HG03045 (cell line): ENCODE results near the gene PAN2.
"Not testable (repeated sequence)": the region's sequence is repeated elsewhere in the genome, so short reads cannot be mapped to it uniquely, and the experiment has no call there.

ENCODE experiments used
- ATAC-seq: cut with Tn5 transposase; IDR thresholded peaks from one replicate; pipeline ENCODE4 v1.9.1; 2021; ENCODE audit warnings: mild to moderate bottlenecking, moderate library complexity; ENCODE audit not compliant: unreplicated experiment

PAN2 gene

DNA sequence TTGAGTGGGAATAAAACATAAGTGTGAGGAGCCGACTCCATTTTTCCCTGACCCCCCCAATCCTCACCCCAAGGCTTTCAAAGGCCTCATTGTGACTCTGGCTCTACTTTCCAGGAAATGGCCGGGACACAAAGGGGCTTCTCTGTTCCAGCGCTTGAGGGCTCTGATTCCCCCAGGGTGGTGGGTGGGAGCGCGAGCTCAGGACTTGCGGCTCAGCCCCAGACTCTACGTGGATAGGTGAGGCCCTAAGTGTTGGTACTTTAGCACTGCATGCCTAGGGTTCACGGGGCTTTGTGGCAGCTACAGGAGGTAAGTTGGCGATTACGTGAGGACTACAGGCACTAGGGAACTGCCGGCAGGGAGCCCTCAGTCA lies 18.6 kb downstream of the PAN2 start:
- ATAC-seq = no peak

DNA sequence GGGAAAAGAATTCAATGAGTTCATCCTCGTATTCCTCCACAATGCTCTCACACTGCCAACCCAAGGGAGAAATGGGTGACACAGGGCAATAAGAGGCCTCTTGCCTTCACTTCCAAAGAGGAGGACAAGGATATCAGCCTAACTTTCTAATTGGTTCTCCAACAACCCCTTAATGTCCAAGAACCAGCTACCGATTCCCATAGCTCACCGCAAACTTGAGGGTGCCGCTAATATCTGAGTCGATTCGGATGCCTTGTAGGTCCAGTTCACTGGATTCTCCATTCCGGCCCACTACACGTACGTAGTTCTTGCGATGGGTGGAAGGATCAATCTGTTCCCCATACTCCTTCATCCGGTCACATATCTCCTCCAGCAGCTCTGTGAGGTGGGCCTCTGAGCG lies 22.8 kb downstream of the PAN2 start:
- no peak for ATAC-seq

DNA sequence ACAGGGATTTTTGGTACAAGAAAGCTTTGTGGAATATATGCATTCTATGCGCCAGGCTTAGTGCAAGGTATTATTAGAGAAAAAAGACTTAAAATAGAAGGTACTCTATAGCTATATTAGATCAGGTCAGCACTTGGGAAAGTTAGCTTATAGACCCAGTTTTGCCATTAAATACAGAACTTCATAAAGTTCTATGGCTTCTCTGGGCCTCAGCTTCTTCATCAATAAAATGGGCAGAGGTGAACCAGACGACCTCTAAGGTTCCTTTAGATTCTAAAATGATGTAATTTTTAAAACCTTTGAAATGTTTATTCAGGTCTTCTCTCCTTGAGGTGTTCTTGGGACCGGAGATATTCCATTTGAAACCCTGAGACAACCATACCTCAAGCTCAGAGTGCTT lies 25.1 kb downstream of the PAN2 start:
- no peak for ATAC-seq

DNA sequence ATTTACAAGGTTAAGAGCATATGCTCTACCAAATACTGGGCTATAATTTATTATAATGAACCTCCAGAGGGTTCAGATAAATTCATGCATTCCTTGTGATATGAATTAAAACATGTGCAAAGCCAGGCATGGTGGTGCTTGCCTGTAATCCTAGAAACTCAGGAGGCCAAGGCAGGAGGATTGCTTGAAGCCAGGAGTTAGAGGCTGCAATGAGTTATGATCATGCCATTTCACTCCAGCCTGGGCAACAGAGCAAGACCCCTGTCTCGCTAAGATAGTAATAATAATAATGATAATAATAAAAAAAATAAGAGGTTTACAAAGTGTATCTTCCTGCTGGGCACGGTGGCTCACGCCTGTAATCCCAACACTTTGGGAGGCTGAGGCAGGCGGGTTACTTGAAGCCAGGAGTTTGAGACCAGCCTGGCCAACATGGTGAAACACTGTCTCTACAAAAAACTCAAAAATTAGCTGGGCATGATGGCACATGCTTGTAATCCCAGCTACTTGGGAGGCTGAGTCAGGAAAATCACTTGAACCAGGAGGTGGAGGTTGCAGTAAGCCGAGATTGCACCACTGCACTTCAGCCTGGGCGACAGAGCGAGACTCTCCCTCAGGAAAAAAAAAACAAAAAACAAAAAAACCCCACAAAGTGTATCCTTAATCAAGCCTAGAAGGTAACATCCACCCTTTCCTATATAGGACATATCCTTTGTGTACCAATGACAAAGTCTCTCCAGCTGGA lies 26.4 kb downstream of the PAN2 start:
- no peak for ATAC-seq

DNA sequence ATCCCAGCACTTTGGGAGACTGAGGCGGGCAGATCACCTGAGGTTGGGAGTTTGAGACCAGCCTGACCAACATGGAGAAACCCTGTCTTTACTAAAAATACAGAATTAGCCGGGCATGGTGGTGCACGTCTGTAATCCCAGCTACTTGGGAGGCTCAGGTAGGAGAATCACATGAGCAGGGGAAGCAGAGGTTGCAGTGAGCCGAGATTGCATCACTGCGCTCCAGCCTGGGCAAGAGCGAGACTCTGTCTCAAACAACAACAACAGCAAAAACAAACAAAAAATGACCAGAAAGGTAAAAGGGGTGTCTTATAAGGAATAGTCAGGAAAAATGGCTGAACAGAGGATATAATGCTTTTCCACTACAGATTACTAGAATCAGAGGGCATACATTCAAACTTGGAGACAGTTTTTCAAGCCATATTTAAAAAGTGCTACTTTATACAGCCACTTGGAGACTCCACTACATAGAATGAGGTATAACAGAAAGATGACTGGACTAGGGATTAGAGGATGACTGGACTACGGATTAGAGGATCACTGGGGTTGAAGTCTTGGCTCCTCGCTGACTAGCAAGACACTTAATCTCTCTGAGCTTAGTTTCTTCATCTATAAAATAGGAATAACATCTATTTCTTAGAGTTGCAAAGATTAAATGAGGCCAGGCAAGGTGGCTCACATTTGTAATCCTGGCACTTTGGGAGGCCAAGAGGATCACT lies 28.8 kb downstream of the PAN2 start:
- ATAC-seq = no peak

DNA sequence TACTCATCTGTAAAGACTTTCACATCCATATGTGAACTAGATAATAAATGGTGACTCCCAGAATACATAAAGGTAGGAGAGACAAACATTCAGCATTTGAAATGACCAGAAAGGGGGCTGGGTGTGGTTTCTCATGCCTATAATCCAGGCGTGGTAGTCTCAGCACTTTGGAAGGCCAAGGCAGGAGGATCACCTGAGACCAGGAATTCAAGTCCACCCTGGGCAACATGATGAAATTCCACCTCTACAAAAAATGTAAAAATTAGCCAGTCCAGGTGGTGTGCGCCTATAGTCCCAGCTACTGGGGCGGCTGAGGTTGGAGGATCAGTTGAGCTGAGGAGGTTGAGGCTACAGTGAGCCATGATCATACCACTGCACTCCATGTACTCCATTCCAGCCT lies 29.5 kb downstream of the PAN2 start:
- no peak for ATAC-seq

DNA sequence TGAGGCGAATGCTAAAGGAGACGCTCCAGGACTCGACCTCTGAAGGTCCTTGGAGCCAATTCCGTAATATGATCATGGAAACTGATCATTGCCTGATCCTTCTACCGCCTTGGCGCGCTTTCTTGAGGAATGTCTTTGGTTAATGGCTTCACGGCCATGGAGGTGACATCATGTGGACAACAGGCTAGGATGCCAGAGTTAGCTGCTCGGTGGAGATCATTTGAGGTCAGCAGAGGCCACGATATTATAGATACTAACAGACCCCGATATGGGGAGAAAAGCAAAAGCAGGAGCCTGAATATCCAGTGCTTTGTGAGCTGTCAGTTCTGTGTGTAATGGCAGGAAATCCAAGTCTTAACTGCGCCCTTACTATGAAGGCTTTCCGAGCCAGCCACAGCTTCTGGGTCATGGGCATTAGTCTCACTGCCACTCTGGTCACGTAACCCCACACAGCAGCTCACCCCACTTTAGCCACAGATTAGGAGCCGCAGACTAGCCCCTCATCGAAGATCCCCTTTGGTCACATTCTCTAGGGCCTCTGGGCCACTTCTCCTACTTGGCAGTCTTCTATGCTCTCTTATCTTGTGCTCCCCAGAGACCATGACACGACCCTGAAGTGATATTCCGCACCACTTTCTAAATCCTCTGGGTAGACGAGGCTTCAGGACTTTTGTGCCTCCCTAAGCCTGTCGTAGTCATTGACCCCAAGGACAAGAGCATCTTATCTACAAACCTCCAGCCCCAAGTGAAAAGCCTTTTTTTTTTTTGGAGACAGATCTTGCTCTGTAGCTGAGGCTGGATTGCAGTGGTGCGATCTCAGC lies 32.9 kb downstream of the PAN2 start:
- ATAC-seq = no peak

DNA sequence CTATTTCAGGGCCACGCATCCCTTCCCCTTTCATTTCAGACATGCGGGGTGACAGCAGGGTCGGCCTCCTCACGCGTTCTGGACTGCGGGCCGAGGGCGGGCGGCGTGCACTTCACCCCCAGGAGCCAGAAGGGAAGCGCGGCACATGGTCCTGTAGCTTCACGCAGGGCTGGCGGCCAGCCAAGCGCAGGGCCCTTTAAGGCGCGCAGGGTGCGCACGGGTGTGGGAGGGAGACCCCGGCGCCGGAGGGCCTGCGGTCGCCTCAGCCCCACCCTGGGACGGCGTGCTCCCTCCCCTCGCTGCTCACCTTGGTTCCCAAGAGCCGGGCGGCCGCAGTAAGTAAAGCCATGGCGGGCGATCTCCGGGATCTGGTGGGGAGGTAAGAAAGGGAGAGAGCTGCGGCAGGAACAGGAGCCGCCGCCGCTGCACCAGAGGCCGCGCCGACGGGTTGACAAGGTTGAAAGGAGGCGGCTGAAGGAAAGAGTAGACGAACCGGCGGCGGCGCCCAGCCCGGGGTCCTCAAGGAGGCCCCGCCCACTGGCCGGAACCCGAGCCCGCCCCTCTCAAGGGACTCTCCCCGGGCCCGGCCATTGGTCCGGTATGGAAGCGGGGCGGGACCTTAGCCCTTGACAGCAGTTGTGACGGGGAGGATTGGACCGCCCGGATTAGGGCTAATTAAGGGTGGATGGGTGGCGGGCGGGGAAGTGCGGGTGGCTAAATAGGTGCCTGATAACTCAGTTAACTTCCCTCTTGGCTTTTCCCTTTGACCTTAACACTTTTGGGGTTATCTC lies 33.8 kb downstream of the PAN2 start, which contains the start of gene CS:
Gene CS, minus strand, starts transcription at position 478 of the 791 bp plus-strand sequence. Its CDS starts 129 bp downstream, at position 349.
- ATAC-seq = peak; percentile 95

DNA sequence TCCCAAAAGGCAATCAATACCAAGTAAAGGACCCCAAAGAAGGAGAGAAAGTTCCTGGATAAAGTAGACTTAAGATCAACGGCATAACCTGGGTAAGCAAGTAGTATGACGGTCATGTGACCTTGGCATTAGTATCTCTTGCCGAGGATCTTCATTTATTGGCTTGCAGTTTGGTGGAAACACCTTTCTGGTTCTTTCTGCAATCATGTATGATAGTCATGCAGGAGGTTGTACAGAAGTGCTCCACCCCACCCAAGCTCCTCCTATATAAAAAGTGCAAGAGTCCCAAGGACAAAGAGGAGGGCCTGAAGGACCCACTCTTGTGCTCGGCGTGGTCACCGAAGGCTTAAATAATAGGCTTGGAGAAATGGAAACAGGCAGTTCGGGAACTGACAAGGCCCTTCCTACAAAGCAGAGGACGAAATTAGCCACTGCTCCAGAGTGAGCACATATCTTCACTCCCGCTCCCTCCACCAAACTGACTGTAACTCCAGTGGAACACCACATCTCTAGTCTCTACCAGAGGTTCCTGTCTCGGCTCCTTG lies 34.4 kb downstream of the PAN2 start:
- no peak for ATAC-seq

DNA sequence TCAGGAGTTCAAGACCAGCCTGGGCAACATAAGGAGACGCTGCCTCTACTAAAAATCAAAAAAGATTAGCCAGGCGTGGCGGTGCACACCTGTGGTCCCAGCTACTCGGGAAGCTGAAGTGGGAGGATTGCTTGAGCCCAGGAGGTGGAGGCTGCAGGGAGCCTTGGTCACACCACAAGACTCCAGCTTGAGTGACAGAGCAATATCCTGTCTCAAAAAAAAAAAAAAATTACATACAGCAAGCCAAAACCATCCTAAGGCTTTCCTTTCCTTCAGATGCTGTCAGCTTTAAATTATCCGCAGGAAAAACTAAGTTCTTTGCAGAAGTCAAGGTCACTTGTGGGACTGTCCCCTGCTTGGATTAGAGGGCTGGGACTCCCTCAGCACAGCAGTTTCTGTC lies 35.0 kb downstream of the PAN2 start:
- ATAC-seq = no peak

DNA sequence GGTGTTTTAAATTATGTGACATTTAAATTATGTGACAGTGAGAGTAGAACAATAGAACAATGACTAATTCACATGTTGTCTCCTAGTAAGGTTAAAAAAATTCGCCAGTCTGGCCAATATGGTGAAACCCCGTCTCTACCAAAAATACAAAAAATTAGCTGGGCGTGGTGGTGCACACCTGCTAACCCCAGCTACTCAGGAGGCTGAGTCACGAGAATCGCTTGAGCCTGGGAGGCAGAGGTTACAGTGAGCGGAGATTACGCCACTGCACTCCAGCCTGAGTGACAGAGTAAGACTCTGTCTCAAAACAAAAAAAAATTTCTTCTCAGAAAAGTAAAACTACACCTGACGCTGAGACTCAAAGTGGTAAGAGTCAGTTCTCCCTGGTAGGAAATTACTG lies 36.4 kb downstream of the PAN2 start:
- ATAC-seq = no peak

DNA sequence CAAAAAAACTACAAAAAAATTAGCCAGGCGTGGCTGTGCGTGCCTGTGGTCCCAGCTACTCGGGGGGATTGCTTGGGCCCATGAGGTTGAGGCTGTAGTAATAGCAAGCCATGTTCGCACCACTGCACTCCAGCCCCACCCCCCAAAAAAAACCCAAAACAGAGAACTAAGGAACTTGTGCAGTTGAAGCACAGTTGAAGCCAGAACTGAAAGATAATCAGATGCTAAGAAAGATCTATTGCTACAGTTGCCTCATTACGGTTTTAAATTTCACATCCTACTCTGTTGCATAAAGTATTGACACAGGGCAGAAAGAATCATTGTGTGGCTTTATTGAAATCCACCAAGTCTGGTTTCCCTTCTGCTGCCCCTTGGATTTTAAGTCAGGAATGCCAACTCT lies 37.5 kb downstream of the PAN2 start:
- ATAC-seq = no peak

DNA sequence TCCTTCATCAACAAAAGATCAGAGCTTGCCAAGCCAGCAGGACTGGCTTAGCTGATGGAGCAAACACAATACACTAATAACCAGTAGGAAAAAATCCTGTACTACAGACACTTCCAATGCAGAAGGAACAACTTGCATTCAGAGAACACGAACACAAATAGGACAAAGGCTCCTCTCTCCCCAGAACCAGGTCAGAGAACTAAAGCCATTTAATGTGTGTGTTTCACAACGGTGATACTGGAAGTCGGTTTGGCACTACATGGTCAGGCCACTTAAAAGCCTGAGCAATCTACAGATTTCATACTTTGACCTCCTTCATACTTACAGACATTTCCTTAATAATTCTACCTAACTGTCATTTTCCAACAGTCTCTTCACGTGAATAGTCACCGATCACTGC lies 40.0 kb downstream of the PAN2 start:
- no peak for ATAC-seq

DNA sequence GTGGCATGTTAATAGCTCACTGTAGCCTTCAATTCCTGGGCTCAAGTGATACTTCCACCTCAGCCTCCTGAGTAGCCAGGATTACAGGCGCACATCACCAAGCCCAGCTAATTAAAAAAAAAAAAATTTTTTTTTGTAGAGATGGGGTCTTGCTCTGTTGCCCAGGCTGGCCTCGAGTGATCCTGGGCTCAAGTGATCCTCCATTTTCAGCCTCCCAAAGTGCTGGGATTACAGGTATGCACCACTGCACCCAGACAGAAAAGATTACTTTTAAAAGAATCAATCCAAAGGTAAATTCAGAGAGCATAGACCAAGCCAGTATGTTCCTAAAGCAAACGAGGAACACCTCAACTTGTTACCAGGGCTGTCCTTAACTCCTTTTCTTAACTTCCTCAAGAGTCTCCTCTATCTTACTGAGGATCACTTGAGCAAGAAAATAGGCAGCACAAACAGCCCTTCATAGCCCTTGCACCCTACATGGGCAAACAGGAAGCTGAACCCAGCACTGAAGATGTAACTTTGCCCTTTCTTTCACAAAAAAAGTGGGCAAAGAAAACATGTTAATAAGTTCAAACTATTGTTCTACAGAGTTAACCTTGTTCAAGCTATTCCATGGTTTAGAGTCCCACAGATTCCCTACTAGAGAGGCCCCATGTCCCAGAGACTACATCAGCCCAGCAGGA lies 45.0 kb downstream of the PAN2 start:
- ATAC-seq = no peak

DNA sequence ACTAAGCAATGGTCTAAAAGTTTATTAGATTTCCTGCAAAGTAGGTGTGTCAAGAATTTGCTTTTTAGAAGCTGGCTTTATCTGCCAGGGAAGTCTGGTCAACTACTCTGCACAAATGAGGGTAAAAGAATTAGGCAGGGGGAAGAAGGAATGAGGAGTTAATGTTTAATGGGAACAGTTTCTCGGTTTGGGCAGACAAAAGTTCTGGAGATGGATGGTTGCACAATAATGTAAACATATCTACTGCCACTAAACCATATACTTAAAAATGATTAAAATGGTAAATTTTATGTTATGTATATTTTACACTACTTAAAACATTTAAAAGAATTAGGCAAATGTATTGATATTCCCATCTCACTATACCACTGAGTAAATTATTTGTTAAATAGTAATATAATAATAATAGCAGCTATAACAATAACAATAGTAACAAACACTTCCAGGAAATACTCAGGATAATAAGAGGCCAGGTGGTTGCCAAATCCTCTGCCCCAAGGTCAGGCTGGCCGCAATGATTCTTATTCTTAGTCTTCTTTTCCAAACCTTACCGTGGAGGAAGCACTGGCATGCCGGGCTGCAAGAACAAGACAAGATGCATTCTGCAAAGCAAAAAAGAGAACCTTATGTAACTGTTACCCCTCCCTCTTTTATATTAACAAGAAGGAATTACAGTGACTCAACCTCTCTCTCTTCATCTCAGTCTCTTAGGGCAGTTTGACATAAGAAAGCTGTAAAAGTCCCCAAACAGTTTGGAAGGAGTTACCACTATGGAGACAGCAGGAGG lies 47.6 kb downstream of the PAN2 start:
- no peak for ATAC-seq

DNA sequence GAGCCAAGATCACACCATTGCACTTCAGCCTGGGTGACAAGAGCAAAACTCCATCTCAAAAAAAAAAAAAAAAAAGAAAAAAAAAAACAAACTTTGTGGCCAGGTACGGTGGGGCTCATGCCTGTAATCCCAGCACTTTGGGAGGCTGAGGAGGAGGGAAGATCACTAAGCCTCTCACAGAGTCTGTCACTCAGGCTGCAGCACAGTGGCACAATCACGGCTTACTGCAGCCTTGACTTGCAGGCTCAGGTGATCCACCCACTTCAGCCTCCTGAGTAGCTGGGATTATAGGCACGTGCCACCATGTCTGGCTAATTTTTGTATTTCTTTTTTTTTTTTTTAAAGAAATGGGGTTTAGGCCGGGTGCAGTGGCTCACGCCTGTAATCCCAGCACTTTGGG lies 49.5 kb downstream of the PAN2 start:
- not testable (repeated sequence) for ATAC-seq

DNA sequence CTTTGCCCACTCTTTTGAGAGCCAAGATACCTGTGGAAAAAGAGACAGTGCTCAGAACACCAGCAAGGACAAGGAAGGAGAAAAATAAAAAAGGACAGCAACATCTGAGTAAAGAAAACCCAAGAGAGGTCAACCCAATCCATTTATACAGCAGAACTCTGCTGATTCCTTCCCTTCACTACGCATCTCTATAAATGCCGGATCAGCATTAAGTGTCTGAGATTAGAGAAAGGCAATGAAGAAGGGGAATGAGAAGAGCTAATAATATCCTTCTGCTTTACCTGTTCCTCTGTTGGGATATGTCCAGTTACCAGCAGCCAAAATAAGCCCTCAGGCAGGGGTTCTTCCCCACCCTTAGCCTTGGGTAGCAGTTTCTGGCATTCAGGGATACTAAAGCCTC lies 51.2 kb downstream of the PAN2 start:
- no peak for ATAC-seq

DNA sequence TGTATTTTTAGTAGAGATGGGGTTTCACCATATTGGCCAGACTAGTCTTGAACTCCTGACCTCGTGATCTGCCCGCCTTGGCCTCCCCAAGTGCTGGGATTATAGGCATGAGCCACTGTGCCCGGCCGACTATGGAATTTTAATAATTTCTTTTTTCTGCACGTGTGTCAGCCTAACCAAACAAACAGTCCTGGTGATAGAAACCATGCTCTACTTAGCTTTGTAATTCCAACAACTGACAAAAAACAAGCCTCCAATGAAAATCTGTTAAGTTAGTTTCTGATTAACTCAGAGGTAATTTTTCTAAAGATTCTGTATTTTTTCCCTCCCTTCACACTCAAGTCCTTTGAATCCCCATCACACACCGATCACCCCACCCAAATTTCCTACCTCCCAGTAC lies 51.8 kb downstream of the PAN2 start:
- no peak for ATAC-seq

DNA sequence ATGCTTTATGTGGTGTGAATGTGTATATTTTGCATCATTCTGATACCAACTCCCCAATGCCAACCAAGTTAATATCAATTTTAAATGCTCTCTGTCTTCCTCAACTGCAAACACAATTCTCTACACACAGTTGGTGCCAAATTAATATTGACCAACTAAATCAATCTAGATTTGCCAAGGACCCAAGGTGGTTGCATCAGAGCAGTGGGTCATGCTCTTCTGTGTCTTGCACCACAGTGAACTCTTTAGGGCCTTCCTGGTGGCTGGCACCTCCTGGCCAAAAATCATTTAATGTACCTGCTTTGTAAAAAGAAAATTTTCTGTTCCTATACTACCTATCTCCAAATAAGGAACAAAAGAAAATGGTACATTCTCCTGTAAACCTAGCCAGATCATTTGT lies 53.0 kb downstream of the PAN2 start:
- ATAC-seq = no peak
